Measurements from ENCODE around the gene ATP6V0D1. TPM values are rescaled to one million over a fixed set of nuclear protein-coding genes. Genes with fewer than 3 reads are reported as not detected.

ATP6V0D1 gene
- total and polyA plus RNA-seq, 2 donors (not counting 1 experiment from before 2014, with no cell fraction given): 62.1 to 91.0 TPM

DNA sequence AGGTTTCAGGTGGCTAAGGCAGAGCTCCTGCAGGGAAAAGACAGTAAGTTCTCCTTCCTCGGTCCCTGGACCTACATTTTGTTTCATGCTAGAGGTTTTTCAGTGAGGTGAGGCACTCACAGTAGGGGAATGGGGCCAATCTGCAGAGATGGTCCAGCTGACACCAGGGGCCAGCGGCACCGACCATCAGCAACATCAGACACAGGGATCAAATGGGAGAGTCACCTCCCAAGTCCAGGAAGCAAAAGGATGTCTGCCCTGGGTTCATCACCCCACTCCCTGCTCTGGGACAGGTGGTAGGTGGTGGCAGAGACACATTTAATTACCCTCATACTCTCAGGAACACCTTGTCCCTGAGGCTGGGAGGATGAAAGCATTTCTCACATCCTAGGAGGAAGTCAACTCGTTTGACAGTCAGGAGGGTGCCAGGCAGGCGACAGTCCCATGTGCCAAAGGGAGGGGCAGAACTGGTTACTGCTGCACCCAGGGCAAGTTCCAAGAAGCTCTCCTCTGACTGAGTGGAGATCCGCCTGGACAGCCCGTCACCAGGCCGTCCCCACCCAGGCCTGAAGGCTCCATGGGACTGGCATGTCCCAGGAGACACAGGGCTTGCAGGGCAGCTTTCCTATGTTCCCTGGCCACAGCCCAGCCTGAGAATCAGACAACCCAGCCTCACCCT is 19.2 kb downstream of the ATP6V0D1 start:
- no peaks in the 10 kb centered on the region for H3K27me3 ChIP-seq (replicated peaks in 1 of 4; ENCODE audit: control extremely low read depth in 1 of 4, control insufficient read depth in 3 of 4, insufficient read depth in 4 of 4, low read length in 3 of 4)
- H3K27ac ChIP-seq (ENCODE audit: low read length in 2 of 2): no peak overlapping the region
- CTCF ChIA-PET: interaction anchor here (0.6 to 6.9 kb wide), 3 partner anchors 9 to 198 kb away, joined by 3 to 81 read pairs (median 3); partner anchors contain the start of gene ACD
- no peak overlapping the region for H3K4me2 ChIP-seq (replicated peaks; ENCODE audit: low read depth, low read length, poor library complexity, severe bottlenecking)
- TF ChIP-seq EZH2 (IDR thresholded peaks at IDR 0.05; ENCODE audit: borderline replicate concordance, insufficient read depth, low read depth, low read length, poor library complexity, severe bottlenecking): no peak
- TF ChIP-seq, protein P1, sequence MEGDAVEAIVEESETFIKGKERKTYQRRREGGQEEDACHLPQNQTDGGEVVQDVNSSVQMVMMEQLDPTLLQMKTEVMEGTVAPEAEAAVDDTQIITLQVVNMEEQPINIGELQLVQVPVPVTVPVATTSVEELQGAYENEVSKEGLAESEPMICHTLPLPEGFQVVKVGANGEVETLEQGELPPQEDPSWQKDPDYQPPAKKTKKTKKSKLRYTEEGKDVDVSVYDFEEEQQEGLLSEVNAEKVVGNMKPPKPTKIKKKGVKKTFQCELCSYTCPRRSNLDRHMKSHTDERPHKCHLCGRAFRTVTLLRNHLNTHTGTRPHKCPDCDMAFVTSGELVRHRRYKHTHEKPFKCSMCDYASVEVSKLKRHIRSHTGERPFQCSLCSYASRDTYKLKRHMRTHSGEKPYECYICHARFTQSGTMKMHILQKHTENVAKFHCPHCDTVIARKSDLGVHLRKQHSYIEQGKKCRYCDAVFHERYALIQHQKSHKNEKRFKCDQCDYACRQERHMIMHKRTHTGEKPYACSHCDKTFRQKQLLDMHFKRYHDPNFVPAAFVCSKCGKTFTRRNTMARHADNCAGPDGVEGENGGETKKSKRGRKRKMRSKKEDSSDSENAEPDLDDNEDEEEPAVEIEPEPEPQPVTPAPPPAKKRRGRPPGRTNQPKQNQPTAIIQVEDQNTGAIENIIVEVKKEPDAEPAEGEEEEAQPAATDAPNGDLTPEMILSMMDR (IDR thresholded peaks at IDR 0.05): no peak
- H3K4me1 ChIP-seq (ENCODE audit: control insufficient read depth in 2 of 2, insufficient read depth in 2 of 2, low read length in 2 of 2): peaks cover 6 to 22% of the 10 kb centered on the region in 2 donors
- Mint-ChIP-seq H3K4me1 (peaks cover 30% of the 10 kb centered on the region), H3K4me3 (no peak overlapping the region), H3K9me3 (ENCODE audit: insufficient read depth) (no peaks in the 10 kb centered on the region), H3K27me3 (no peaks in the 10 kb centered on the region), H3K27ac (no peak overlapping the region)
- H4K20me1 ChIP-seq (ENCODE audit: control insufficient read depth, insufficient read depth, low read length, poor library complexity, severe bottlenecking): peaks cover 100% of the 10 kb centered on the region
- no peaks in the 10 kb centered on the region for H3K9me3 ChIP-seq (ENCODE audit: control extremely low read depth in 1 of 3, control insufficient read depth in 2 of 3, insufficient read depth in 1 of 3, low read length in 2 of 3)
- no peak for ATAC-seq (ENCODE audit: low read depth)
- H2AFZ ChIP-seq (ENCODE audit: insufficient read depth, low read depth, low read length, poor library complexity, severe bottlenecking): no peak overlapping the region
- no peak for DNase-seq
- H3K9ac ChIP-seq (ENCODE audit: low read length): no peak overlapping the region
- POLR2A ChIA-PET: interaction anchor here (0.6 kb wide), 1 partner anchor 11 kb away, joined by 4 read pairs; no protein-coding TSS in a partner anchor
- peaks cover 81% of the 10 kb centered on the region for H3K79me2 ChIP-seq (ENCODE audit: control insufficient read depth, insufficient read depth, low read length)
- intact Hi-C loops (cut with micrococcal nuclease): no loop called here
- no peak overlapping the region for H3K4me3 ChIP-seq (ENCODE audit: control extremely low read depth in 1 of 5, extremely low read depth in 1 of 5, insufficient read depth in 1 of 5, low read depth in 2 of 5, low read length in 4 of 5)
- 87% methylated on average over 8 of the region's 8 CpGs for WGBS (ENCODE audit: insufficient coverage)
- H3K36me3 ChIP-seq (replicated peaks in 1 of 2; ENCODE audit: control extremely low read depth in 1 of 2, control insufficient read depth in 1 of 2, extremely low read depth in 1 of 2, insufficient read depth in 2 of 2, low read length in 1 of 2): peaks cover 0 to 59% of the 10 kb centered on the region in 2 experiments

- no peak overlapping the region for H3K9ac ChIP-seq (ENCODE audit: low read length)
- peaks cover 73% of the 10 kb centered on the region for H3K79me2 ChIP-seq (ENCODE audit: control insufficient read depth, insufficient read depth, low read length)
- ChIA-PET POLR2A (no interaction called here), CTCF (interaction anchor here (6.9 kb wide), 1 partner anchor 33 kb away, joined by 81 read pairs; no protein-coding TSS in a partner anchor)
- H3K4me3 Mint-ChIP-seq: no peak overlapping the region
- H3K4me3 ChIP-seq (ENCODE audit: control extremely low read depth in 1 of 5, extremely low read depth in 1 of 5, insufficient read depth in 1 of 5, low read depth in 2 of 5, low read length in 4 of 5): no peak overlapping the region
- no peak overlapping the region for H3K27ac ChIP-seq (ENCODE audit: low read length in 2 of 2)
- H3K4me2 ChIP-seq (replicated peaks; ENCODE audit: low read depth, low read length, poor library complexity, severe bottlenecking): no peak overlapping the region
- TF ChIP-seq EZH2 (IDR thresholded peaks at IDR 0.05; ENCODE audit: borderline replicate concordance, insufficient read depth, low read depth, low read length, poor library complexity, severe bottlenecking): no peak
- TF ChIP-seq, protein P1 (IDR thresholded peaks at IDR 0.05): no peak
- no peaks in the 10 kb centered on the region for H3K9me3 Mint-ChIP-seq (ENCODE audit: insufficient read depth)
- H3K36me3 ChIP-seq (replicated peaks in 1 of 2; ENCODE audit: control extremely low read depth in 1 of 2, control insufficient read depth in 1 of 2, extremely low read depth in 1 of 2, insufficient read depth in 2 of 2, low read length in 1 of 2): peaks cover 0 to 62% of the 10 kb centered on the region in 2 experiments
- 100% methylated on average over 1 of the region's 2 CpGs for WGBS (ENCODE audit: insufficient coverage)
- no peaks in the 10 kb centered on the region for H3K27me3 Mint-ChIP-seq
- H3K9me3 ChIP-seq (ENCODE audit: control extremely low read depth in 1 of 3, control insufficient read depth in 2 of 3, insufficient read depth in 1 of 3, low read length in 2 of 3): no peaks in the 10 kb centered on the region
- no peak overlapping the region for H3K27ac Mint-ChIP-seq
- no peak overlapping the region for H2AFZ ChIP-seq (ENCODE audit: insufficient read depth, low read depth, low read length, poor library complexity, severe bottlenecking)
- peaks cover 27% of the 10 kb centered on the region for H3K4me1 Mint-ChIP-seq
- intact Hi-C loops (cut with micrococcal nuclease): no loop called here
- ATAC-seq (ENCODE audit: low read depth): no peak
- DNase-seq: no peak
- peaks cover 100% of the 10 kb centered on the region for H4K20me1 ChIP-seq (ENCODE audit: control insufficient read depth, insufficient read depth, low read length, poor library complexity, severe bottlenecking)
- no peaks in the 10 kb centered on the region for H3K27me3 ChIP-seq (replicated peaks in 1 of 4; ENCODE audit: control extremely low read depth in 1 of 4, control insufficient read depth in 3 of 4, insufficient read depth in 4 of 4, low read length in 3 of 4)
- H3K4me1 ChIP-seq (ENCODE audit: control insufficient read depth in 2 of 2, insufficient read depth in 2 of 2, low read length in 2 of 2): peaks cover 3 to 18% of the 10 kb centered on the region in 2 donors
Measured at GRCh38 chr16:67460961-67461360, 20.0 kb downstream of the ATP6V0D1 start.
